GM12878 (cell line): ENCODE measurements around the gene IKZF1.

Experiments used
- CEBPB ChIP-seq, 2 experiments: fragments of 150-350 bp in 1 of 2; IDR thresholded peaks; 2 replicates each; pipeline ENCODE4 v1.6.1; 2012 to 2014; ENCODE audit warnings: low read depth in 2 of 2, low read length in 2 of 2, borderline replicate concordance in 1 of 2, inconsistent platforms in 1 of 2
- CTCF ChIP-seq, 3 experiments: IDR thresholded peaks in 2 of 3; conservative IDR thresholded peaks in 1 of 3; 2 replicates each; pipeline ENCODE4 v1.5.1; 2011; ENCODE audit warnings: low read depth in 3 of 3, low read length in 3 of 3, mild to moderate bottlenecking in 3 of 3, control low read depth in 2 of 3, moderate library complexity in 2 of 3, inconsistent platforms in 1 of 3, mixed read lengths in 1 of 3; ENCODE audit not compliant: control insufficient read depth in 2 of 3, insufficient read depth in 1 of 3; ENCODE audit errors: extremely low read depth in 1 of 3
- EZH2 ChIP-seq: IDR thresholded peaks from 2 replicates; pipeline ENCODE4 v1.6.1; 2012; ENCODE audit warnings: low read depth, mild to moderate bottlenecking, control low read depth, inconsistent platforms, low read length, borderline replicate concordance; ENCODE audit not compliant: control insufficient read depth
- SMC3 ChIP-seq: IDR thresholded peaks from 2 replicates; pipeline ENCODE4 v1.6.1; 2011; ENCODE audit warnings: low read length, improper control_type of control experiment, borderline replicate concordance
- TF ChIP-seq, protein P1 (sequence below): IDR thresholded peaks from 2 replicates; pipeline ENCODE4 v1.6.1; 2011; ENCODE audit warnings: low read depth, mild to moderate bottlenecking, low read length, moderate library complexity, borderline replicate concordance; ENCODE audit errors: extremely low read depth

DNA sequence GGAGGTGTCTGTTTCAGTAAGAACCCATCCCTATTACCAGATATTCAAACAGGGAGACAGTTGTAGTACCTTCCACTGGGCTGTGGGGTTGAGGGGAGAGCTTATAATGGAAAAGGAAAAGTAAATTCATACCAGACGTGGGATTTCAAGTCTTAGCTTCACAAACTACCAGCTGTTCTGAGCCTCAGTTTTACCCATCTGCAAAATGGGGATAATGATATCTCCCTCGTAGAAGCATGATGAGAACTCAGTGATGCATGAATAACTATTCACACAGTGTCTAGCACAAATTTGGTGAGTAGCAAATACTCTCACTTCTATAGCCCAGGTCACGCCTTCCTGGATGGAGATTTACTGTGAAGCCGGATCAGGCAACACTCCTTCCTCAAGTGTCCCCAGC is 29.1 kb upstream of the IKZF1 start:
- TF ChIP-seq SMC3 (no peak), CTCF (IDR thresholded peaks at IDR 0.05 in 2 of 3, conservative IDR thresholded peaks at IDR 0.05 in 1 of 3; ENCODE audit: control insufficient read depth in 2 of 3, extremely low read depth in 1 of 3, insufficient read depth in 1 of 3, low read depth in 3 of 3, low read length in 3 of 3) (no peak), CEBPB (IDR thresholded peaks at IDR 0.05; ENCODE audit: borderline replicate concordance in 1 of 2, low read depth in 2 of 2, low read length in 2 of 2) (no peak), EZH2 (no peak)
- TF ChIP-seq, protein P1, sequence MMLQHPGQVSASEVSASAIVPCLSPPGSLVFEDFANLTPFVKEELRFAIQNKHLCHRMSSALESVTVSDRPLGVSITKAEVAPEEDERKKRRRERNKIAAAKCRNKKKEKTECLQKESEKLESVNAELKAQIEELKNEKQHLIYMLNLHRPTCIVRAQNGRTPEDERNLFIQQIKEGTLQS: no peak
